GM19438 (cell line): ENCODE data around the gene C11orf16.
"Not testable (repeated sequence)": the region's sequence is repeated elsewhere in the genome, so short reads cannot be mapped to it uniquely, and the experiment has no call there.

Experiments used
- ATAC-seq: cut with Tn5 transposase; IDR thresholded peaks from one replicate; pipeline ENCODE4 v1.9.1; 2021; ENCODE audit warnings: low read depth; ENCODE audit not compliant: unreplicated experiment

The C11orf16 gene

GRCh38 chr11:8937659-8938058, 4.9 kb upstream of the C11orf16 start:
- ATAC-seq, result no peak

GRCh38 chr11:8937159-8937558, 4.4 kb upstream of the C11orf16 start:
- ATAC-seq, result no peak

DNA sequence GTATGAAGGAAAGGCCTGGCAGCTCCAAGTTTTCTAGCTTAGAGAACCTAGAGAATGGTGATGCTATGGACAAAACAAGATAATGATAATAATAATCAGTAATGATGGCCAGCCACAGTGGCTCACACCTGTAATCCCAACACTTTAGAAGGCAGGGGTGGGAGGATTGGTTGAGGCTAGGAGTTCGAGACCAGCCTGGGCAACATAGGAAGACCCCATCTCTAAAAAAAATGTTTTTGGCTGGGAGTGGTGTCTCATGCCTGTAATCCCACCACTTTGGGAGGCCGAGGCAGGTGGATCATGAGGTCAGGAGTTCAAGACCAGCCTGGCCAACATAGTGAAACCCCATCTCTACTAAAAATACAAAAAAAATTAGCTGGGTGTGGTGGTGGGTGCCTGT, 3.0 kb upstream of the C11orf16 start:
- not testable (repeated sequence) for ATAC-seq

GRCh38 chr11:8934742-8935488, 2.2 kb upstream of the C11orf16 start:
- ATAC-seq, result no peak

- ATAC-seq, result no peak
Observed at GRCh38 chr11:8933931-8934330, 1.2 kb upstream of the C11orf16 start.

DNA sequence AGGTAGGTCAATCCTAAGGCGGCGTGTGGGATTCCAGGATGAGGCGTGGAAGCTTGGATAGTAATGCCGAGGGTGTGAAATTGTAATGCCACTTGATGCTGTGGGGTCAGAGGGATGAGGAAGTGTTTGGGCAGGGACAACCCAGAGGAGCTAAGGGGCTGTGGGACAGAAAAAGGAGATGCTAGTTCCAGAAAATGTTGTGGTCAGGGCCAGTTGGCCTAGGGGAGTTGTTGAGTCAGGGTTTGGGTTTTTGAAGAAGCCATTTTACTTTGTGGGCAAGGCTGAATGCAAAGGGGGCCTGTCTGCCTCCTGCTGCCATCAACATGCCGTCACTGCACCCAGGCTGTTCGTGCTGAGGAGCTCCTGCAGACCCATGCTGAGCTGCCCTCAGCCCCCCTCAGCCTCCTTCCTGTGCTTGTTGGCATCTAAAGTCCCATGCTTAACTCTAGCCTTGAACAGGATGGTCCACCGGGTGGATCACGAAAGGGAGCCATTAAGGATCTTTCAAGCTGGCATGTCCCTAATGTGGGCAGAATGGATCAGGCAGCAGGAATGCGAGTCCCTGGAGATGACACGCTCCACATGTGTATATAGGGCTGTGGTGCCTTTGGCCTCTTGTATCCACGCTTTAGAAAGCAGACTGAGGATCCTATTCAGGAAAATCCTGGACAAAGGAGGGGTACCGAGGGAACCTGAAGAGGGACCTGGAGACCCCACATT, 2.1 kb downstream of the C11orf16 start:
- ATAC-seq, result no peak

- no peak for ATAC-seq
Observed at GRCh38 chr11:8928981-8929615, 3.6 kb downstream of the C11orf16 start.

- no peak for ATAC-seq
Observed at GRCh38 chr11:8928205-8928604, 4.5 kb downstream of the C11orf16 start.

GRCh38 chr11:8927233-8927632, 5.5 kb downstream of the C11orf16 start:
- no peak for ATAC-seq

- ATAC-seq, result no peak
Observed at GRCh38 chr11:8926236-8926635, 6.5 kb downstream of the C11orf16 start.

GRCh38 chr11:8925711-8926110, 7.0 kb downstream of the C11orf16 start:
- ATAC-seq, result no peak

- no peak for ATAC-seq
Observed at GRCh38 chr11:8922691-8923090, 10.1 kb downstream of the C11orf16 start.

- ATAC-seq, result no peak
Observed at GRCh38 chr11:8917157-8917825, 15.5 kb downstream of the C11orf16 start.

GRCh38 chr11:8914661-8915018, 18.1 kb downstream of the C11orf16 start:
- no peak for ATAC-seq

DNA sequence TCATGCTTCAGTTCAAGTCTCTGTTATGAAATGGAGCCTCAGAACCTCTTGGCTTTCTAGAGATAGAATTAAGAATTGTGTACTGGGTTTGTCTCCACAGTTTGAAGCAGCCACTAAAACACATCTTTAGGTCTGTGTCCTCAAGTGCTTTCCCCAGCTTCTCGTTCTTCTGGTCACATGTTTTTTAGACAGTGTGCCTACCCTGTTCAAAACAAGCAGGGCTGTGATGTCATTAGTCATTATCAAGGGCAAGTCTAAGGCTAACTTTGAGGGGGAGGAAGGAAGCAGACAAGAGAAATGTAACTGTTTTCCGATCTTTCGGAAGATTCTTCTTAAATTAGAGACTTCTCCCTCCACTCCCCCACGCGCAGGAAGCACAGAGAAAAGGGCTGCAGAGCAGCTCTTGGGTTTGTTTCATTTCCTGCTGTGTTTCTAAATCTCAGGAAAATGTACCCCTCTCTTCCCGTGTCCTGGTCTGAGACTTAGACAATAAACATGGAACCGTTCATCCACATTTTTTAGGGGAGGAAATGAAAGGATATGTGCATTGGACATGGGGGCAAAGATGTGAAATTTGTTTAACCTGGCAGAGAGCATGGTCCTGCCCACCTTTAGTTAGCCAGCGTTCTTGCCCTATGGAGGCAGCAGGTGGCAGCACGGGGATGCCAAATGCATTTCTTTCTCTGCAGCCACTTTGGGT, 18.6 kb downstream of the C11orf16 start:
- ATAC-seq, result no peak

GRCh38 chr11:8911029-8911823, 21.5 kb downstream of the C11orf16 start, which contains the start of gene AKIP1:
Gene AKIP1 (plus strand): TSS chr11:8911189. CDS start chr11:8911450, 261 bp downstream.
- peak; percentile 76 for ATAC-seq

DNA sequence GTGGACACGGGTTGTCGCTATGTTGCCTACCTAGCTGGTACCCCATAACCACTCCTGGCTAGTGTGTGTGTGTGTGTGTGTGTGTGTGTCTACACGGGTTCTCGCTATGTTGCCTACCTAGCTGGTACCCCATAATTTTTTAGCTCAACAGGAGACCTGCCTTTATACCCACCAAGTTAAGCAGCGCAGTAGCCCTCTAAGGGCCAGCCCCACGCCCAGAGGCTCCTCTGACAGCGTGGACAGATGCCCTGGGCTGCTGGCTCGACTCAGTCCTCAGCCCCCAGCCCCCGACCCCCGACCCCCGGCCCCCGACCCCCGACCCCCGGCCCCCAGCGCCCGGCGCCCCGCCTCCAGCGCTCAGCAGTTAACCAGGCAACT, 22.1 kb downstream of the C11orf16 start:
- peak; percentile 23 for ATAC-seq

DNA sequence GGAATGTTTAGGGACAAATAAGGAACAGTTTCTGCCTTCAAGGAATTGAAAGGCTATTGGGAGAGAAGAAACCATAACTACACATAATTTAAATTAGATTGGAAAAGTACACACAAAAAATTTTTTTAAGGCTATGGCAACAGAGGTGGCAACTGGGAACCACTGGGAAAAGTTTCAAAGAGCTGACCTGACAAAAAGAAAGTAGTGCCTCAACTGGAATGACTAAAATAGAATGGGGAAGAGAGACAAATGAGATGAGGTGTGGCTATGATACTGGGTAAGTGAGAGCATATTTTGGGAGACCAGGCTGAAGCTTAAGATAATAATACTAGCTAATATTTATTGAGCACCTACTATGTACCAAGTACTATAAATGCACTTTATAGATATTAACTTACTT, 24.6 kb downstream of the C11orf16 start:
- ATAC-seq, result no peak

GRCh38 chr11:8907116-8907515, 25.6 kb downstream of the C11orf16 start:
- ATAC-seq, result no peak
